Uterus (tissue), 4 donors: ENCODE measurements around the gene ZC3H7B. TPM values are rescaled to one million over a fixed set of nuclear protein-coding genes. Genes with fewer than 3 reads are reported as not detected.

ENCODE experiments used
- DNase-seq, 2 donors: peaks; one replicate each; pipeline ENCODE4 v3.0.0-alpha.2; 2019 to 2020
- H3K27ac ChIP-seq, 2 donors: fragments of 200-600 bp; sonication (generic); 1 replicate in 1 of 2; 2 replicates in 1 of 2; pipeline ENCODE4 v1.5.1; 2016 to 2018
- H3K27me3 ChIP-seq, 2 donors: fragments of 200-600 bp; sonication (generic); one replicate each; pipeline ENCODE4 v1.5.1; 2018 to 2019; ENCODE audit warnings: control low read depth in 1 of 2
- H3K36me3 ChIP-seq, 2 donors: fragments of 200-600 bp; sonication (generic); one replicate each; pipeline ENCODE4 v1.5.1; 2019; ENCODE audit warnings: control low read depth in 1 of 2
- H3K4me1 ChIP-seq, 2 donors: fragments of 200-600 bp; sonication (generic); one replicate each; pipeline ENCODE4 v1.5.1; 2018 to 2019; ENCODE audit warnings: control low read depth in 1 of 2
- H3K4me3 ChIP-seq, 2 donors: fragments of 200-600 bp; sonication (generic); 1 replicate in 1 of 2; 2 replicates in 1 of 2; pipeline ENCODE4 v1.5.1; 2018 to 2019; ENCODE audit warnings: mild to moderate bottlenecking in 1 of 2
- H3K9me3 ChIP-seq, 2 donors: fragments of 200-600 bp; sonication (generic); one replicate each; pipeline ENCODE4 v1.5.1; 2019; ENCODE audit warnings: control low read depth in 1 of 2
- CTCF ChIP-seq, 4 experiments: fragments of 200-600 bp in 2 of 4; fragments of 450-650 bp in 2 of 4; sonication (generic) in 2 of 4; IDR thresholded peaks; one replicate each; pipeline ENCODE4 v1.5.1; 2016 to 2019; ENCODE audit warnings: antibody characterized with exemption in 4 of 4, mild to moderate bottlenecking in 2 of 4, moderate library complexity in 1 of 4
- POLR2A ChIP-seq, 2 donors: fragments of 450-650 bp; IDR thresholded peaks; one replicate each; pipeline ENCODE4 v1.6.1; 2016; ENCODE audit warnings: antibody characterized with exemption in 2 of 2, mild to moderate bottlenecking in 1 of 2, moderate library complexity in 1 of 2
- intact Hi-C: fragments of 100-400 bp; cut with DNase I; formaldehyde crosslinking; loops from one replicate; pipeline ENCODE4 v1.15.1; 2023; ENCODE audit warnings: low total_unique reads
- total RNA-seq, 4 donors: library from RNA; depleted of rRNA in 3 of 4; stranded (reverse); fragments of >200 nt in 3 of 4; gene quantifications; one replicate each; pipeline versions ENCODE4 v1.1.0 to v1.2.4, GENCODE V29; 2014 to 2023
- donor health status: DM: yes; HTN: yes; CAD: no.

ZC3H7B gene
- total RNA-seq, 4 donors from 2014 or later = 14.1 to 74.1 (median 28.2) TPM

DNA sequence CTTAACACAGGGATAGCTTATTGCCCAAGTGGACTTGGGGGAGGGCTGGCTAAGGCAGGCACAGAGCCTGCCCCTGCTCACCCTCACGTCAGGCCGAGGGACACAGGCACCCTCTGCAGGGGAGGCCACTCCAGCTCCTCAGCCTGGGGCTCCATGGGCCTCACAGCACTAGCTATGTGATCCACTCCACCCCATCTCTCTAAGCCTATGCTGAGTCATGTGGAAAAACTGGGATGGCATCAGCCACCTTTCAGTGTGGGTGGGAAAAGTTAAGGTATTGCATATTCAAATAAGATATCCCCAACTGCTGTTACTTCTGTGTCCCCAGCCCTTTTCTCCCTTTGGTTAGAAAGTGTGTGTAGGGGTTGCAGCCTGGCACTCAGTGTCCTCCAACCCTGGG lies 37.6 kb upstream of the ZC3H7B start:
- intact Hi-C loops = no loop called here
- H3K9me3 ChIP-seq = no peaks in the 10 kb centered on the region
- no peaks in the 10 kb centered on the region for H3K4me1 ChIP-seq
- no peak for DNase-seq
- H3K27ac ChIP-seq = no peak overlapping the region
- H3K36me3 ChIP-seq = no peaks in the 10 kb centered on the region
- no peaks in the 10 kb centered on the region for H3K27me3 ChIP-seq
- H3K4me3 ChIP-seq = no peak overlapping the region
- no peak for TF ChIP-seq POLR2A (IDR thresholded peaks at IDR 0.05)
- TF ChIP-seq CTCF (IDR thresholded peaks at IDR 0.05) = no peak

DNA sequence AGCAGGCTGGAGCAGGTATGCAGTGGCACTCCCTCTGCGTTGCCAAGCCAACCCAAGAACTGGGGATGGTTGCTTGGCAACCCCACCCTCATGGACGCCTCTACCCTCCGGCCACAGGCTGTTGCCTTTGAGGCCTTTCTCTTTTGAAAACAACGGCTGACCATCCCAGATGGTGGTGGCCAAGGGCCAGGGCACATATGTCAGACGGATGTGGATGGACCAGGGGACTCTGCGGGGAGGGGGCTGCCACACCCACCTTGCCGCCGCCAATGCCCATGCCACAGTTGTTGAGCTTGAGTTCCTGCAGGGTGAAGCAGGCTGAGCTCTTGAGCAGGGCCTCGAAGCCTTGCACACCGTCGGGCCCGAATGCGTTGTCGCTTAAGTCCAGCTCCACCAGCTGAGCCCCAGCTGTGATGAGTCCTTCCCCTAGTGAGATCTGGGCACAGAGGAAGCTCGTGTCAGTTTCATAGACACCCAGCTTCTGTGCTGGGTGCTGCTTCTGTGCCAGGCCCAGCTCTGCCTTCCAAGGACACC lies 36.9 kb upstream of the ZC3H7B start:
- Histone ChIP-seq H3K4me3 (no peak overlapping the region), H3K27ac (no peak overlapping the region), H3K9me3 (no peaks in the 10 kb centered on the region), H3K4me1 (no peaks in the 10 kb centered on the region), H3K36me3 (no peaks in the 10 kb centered on the region), H3K27me3 (no peaks in the 10 kb centered on the region)
- TF ChIP-seq POLR2A (IDR thresholded peaks at IDR 0.05) (no peak), CTCF (IDR thresholded peaks at IDR 0.05) (no peak)
- no peak for DNase-seq
- intact Hi-C loops = no loop called here

DNA sequence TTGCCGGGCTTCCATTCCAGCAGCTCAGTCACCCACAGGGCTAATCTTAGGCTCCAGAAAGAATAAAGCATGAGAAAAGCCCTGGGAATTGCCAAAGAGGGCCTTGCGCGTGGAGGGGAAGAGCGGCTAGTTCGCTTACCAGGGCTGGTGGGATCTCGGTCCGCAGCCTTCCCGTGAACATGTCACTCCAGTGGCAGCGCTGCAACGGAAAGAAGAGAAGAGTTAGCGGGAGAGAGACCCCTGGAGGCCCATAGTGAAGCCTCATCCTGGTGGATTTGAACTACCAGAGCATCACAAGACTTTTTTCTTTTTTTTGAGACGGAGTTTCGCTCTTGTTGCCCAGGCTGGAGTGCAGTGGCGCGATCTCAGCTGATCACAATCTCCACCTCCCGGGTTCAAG lies 33.4 kb upstream of the ZC3H7B start:
- intact Hi-C loops = no loop called here
- TF ChIP-seq CTCF (IDR thresholded peaks at IDR 0.05) = no peak
- no peak for TF ChIP-seq POLR2A (IDR thresholded peaks at IDR 0.05)
- Histone ChIP-seq H3K4me3 (no peak overlapping the region), H3K4me1 (no peaks in the 10 kb centered on the region), H3K36me3 (no peaks in the 10 kb centered on the region), H3K27ac (no peak overlapping the region), H3K9me3 (no peaks in the 10 kb centered on the region), H3K27me3 (no peaks in the 10 kb centered on the region)
- no peak for DNase-seq

DNA sequence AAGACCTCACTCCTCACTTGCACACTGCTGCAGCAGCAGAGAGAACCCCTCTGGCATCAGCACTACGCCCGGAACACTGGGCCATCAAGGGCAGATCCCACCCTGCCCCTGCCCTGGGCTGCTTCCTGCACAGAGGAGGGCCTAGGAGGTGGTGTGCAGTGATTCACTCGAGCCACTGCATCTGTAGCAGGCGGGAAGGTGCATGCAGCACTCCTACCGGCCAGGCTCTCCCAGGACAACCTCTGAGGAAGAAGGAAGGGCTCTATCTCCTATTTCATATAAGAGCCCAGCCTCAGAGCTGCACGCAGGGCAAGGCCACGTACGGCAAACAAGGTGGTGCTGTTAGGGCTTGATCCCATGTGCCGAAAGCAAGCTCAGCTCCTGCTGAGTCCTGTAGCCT lies 29.5 kb upstream of the ZC3H7B start:
- no peak overlapping the region for H3K27ac ChIP-seq
- no peak overlapping the region for H3K4me3 ChIP-seq
- no peaks in the 10 kb centered on the region for H3K9me3 ChIP-seq
- TF ChIP-seq CTCF (IDR thresholded peaks at IDR 0.05) (no peak), POLR2A (IDR thresholded peaks at IDR 0.05) (no peak)
- H3K27me3 ChIP-seq = no peaks in the 10 kb centered on the region
- intact Hi-C loops = no loop called here
- no peak for DNase-seq
- no peaks in the 10 kb centered on the region for H3K36me3 ChIP-seq
- no peaks in the 10 kb centered on the region for H3K4me1 ChIP-seq

- Histone ChIP-seq H3K4me1 (no peaks in the 10 kb centered on the region), H3K9me3 (no peaks in the 10 kb centered on the region), H3K27ac (no peak overlapping the region), H3K4me3 (no peak overlapping the region), H3K27me3 (no peaks in the 10 kb centered on the region), H3K36me3 (no peaks in the 10 kb centered on the region)
- TF ChIP-seq POLR2A (IDR thresholded peaks at IDR 0.05) (no peak), CTCF (IDR thresholded peaks at IDR 0.05) (no peak)
- DNase-seq = no peak
- intact Hi-C loops = no loop called here
Observed at GRCh38 chr22:41273128-41273527, 28.2 kb upstream of the ZC3H7B start.
